AG08395 (cell line): ENCODE data around the gene EPS15.

ENCODE experiments used
- DNase-seq: peaks from one replicate; pipeline ENCODE4 v3.0.0; 2012; ENCODE audit warnings: mixed read lengths, low spot score

EPS15 gene

GRCh38 chr1:51373898-51374297 is 145.2 kb downstream of the EPS15 start:
- no peak for DNase-seq

- no peak for DNase-seq
Measured at GRCh38 chr1:51372561-51372960, 146.5 kb downstream of the EPS15 start.

- DNase-seq, result no peak
Measured at GRCh38 chr1:51369171-51369570, 149.9 kb downstream of the EPS15 start.

DNA sequence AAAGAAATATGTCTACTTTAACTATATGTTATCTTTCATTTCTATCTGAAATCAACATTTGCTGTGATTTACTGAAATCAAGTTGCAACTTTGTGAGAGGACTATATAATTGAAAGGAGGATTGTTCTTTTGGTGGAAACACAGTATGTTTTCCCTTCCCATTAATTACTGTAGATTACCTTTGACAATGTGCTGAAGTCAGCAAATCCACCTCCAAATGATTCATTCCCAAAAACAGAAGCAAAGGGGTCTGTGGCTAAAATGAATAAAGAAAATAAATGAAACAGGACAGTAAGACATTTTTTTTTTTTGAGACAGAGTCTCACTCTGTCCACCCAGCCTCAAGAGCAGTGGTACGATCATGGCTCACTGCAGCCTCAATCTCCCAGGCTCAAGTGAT is 153.3 kb downstream of the EPS15 start:
- no peak for DNase-seq

DNA sequence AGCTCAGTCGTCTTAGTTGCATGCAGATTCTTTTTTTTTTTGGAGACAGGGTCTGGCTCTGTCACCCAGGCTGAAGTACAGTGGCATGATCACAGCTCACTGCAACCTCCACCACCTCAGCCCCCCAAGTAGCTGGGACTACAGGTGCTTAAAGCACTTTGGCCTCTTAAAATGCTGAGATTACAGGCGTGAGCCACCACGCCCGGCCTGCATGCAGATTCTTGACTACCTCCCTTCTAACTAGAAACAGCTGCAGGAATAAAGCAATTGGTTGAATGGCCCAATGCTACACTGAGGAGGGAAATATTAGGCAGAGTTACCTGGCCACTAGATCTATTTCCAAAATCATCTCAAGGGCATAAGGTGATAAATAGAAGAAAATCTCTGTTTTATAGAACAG is 159.2 kb downstream of the EPS15 start:
- DNase-seq, result no peak

GRCh38 chr1:51355382-51355781 is 163.7 kb downstream of the EPS15 start:
- no peak for DNase-seq

DNA sequence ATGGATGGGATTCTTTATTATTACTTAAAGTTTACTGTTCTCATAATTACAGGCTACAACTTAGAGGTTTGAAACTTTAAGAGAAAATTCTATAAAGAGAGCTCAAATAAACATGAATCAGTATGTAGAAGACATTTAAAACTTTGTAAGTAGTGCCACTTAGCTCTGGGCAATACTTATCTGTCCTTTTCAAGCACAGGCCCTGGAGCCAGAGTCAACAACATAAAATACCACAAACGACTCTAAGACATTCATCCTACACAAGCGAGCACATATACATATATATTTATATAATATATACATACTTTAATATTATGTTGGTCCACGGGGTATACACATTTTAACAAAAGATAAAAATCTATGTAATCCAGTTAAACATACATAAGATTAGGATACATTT is 164.7 kb downstream of the EPS15 start:
- DNase-seq, result no peak

GRCh38 chr1:51351907-51352306 is 167.2 kb downstream of the EPS15 start:
- DNase-seq, result no peak

GRCh38 chr1:51349862-51350261 is 169.2 kb downstream of the EPS15 start:
- DNase-seq, result no peak

DNA sequence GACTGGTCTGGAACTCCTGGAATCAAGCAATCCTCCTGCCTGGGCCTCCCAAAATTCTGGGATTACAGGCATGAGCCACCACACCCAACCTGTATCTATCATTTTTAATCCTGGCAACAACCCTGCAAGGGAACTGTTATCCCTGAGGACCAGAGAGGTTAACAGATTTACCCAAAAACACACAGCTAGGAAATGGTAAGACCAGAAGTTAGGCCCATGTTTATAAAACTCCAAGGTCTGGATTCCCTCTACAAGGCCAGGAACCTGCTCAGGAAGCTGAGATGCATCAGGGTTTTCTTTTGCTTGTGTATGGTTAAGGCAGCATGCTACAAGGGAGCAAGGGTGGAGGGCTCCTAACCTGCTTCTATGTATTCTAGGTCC is 170.9 kb downstream of the EPS15 start:
- DNase-seq, result no peak

- no peak for DNase-seq
Measured at GRCh38 chr1:51347398-51348146, 171.5 kb downstream of the EPS15 start.

- no peak for DNase-seq
Measured at GRCh38 chr1:51346086-51346942, 172.8 kb downstream of the EPS15 start.

- DNase-seq, result no peak
Measured at GRCh38 chr1:51345300-51345687, 173.8 kb downstream of the EPS15 start.

- no peak for DNase-seq
Measured at GRCh38 chr1:51344602-51345299, 174.3 kb downstream of the EPS15 start.

GRCh38 chr1:51344276-51344601 is 174.8 kb downstream of the EPS15 start:
- DNase-seq, result no peak

DNA sequence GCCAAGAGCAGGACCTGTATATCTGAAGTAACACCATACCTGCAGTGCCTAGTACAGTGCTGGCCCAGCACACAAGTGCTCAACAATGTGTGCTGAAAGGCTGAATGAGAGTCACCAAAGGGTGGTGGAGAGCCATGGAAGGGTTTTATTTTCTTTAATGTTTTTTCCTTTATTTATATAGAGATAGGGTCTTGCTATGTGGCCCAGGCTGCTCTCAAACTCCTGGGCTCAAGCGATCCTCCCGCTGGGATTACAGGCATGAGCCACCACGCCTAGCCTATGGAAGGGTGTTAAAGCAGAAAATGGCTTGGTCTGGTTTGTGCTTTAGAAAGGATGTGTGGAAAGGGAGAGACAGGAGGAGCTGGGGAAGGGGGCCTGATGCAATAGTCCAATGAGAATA is 175.4 kb downstream of the EPS15 start:
- DNase-seq, result no peak

- DNase-seq, result no peak
Measured at GRCh38 chr1:51342591-51343206, 176.4 kb downstream of the EPS15 start.

GRCh38 chr1:51341876-51342496 is 177.1 kb downstream of the EPS15 start:
- DNase-seq, result no peak

GRCh38 chr1:51340380-51340779 is 178.7 kb downstream of the EPS15 start:
- no peak for DNase-seq

DNA sequence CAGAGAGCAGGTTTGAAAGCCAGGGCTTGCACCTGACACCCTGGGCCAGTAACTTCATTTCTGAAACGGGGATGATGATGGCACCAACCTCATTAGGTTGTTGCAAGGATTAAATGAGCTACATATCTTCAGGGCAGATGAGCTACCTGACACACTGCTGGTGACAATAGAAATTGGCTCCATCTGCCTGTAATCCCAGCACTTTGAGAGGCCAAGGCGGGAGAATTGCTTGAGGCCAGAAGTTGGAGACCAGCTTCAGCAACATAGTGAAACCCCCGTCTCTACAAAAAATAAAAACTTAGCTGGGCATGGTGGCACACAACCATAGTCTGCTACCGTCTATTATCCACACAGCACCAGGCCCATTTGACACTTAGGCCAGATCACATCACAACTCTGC is 182.4 kb downstream of the EPS15 start:
- DNase-seq, result no peak

- no peak for DNase-seq
Measured at GRCh38 chr1:51336004-51336403, 183.1 kb downstream of the EPS15 start.
